Inflammatory macrophage treated with lipopolysaccharide for 1 hour (primary cell): Measurements from ENCODE around the gene GCSH.
"Not testable (repeated sequence)": the region's sequence is repeated elsewhere in the genome, so short reads cannot be mapped to it uniquely, and the experiment has no call there.

Experiments used
- DNase-seq, 2 donors: peaks; one replicate each; pipeline ENCODE4 v3.0.0-alpha.2; 2020 to 2022

GCSH gene

DNA sequence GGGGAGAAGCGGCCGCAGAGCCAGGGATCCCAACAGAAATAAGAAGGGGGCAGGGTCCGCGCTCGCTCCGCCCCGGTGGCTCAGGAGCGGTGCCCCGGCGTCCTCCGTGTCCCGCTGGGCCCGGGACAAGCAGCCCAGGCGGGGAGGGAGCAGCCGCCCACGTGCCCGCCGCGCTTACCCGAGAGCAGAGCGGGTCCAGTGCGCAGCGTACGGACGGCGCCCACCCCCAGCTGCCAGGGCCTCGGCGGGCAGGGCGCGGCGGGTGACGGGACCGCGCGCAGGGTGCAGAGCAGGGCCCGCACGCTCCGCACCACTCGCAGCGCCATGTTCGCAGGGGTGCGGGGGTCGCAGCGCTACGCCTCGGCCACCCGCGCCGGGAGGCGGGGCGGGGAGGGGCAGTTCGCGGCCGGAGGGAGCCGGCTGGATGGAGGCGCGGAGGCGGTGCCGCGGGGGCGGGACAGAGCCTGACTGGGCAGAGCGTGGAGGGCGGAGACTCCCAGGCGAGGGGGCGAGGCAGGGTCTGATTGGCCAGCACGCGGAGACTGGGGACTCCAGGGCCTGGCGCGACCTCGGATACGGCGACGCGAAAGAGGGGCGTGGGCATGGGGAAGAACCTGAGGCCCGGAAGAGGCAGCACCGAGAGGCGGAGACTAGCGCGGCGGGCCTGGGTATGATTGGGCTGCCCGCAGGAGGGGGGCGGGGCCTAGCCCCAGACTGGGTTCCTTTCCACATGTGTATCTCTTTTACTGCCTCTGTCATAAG is at the start of gene GCSH:
TSS of gene GCSH (minus strand) at position 443 of the 762 bp plus-strand sequence. CDS start at position 326, 117 bp downstream.
- peak; percentile 97 to 98 for DNase-seq

DNA sequence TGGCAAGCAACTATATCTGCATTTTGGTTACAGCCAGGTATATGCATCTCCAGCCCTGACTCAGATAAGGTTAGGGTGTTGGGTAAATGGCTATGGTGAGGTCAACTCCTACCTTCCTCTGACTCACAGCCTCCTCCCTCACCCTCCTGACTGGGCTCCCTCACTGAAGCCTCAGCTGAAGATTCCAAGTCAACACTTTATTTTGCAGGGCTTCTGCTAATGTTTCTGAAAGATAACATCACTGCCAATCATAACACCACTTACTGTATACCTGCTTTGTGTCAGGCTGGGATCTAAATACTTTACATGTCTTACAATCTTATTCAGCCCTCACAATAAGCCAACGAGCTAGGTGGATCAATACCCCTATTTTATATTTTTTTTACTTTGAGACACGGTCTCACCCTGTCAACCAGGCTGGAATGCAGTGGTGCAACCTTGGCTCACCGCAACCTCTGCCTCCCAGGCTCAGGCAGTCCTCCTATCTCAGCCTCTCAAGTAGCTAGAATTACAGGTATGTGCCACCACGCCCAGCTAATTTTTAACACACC is 47.8 kb upstream of the GCSH start:
- no peak for DNase-seq

DNA sequence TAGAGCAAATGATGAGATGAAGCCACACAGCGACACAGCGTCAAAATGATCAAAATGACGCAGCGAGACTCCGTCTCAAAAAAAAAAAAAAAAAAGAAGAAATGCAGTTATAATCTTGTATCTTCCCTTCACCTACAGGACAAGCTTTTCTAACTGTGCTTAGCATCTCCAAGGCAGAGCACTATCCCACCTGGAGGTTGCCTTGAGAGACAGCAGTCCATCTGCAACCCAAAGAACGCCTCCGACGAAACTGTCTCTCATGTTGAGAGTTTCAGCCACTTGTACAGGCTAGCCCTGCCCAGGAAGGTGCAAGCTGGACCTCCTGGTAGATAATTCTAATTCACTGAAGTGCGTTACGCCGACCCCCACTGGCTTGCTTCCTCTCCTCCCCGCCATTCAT is 46.7 kb upstream of the GCSH start:
- no peak for DNase-seq

DNA sequence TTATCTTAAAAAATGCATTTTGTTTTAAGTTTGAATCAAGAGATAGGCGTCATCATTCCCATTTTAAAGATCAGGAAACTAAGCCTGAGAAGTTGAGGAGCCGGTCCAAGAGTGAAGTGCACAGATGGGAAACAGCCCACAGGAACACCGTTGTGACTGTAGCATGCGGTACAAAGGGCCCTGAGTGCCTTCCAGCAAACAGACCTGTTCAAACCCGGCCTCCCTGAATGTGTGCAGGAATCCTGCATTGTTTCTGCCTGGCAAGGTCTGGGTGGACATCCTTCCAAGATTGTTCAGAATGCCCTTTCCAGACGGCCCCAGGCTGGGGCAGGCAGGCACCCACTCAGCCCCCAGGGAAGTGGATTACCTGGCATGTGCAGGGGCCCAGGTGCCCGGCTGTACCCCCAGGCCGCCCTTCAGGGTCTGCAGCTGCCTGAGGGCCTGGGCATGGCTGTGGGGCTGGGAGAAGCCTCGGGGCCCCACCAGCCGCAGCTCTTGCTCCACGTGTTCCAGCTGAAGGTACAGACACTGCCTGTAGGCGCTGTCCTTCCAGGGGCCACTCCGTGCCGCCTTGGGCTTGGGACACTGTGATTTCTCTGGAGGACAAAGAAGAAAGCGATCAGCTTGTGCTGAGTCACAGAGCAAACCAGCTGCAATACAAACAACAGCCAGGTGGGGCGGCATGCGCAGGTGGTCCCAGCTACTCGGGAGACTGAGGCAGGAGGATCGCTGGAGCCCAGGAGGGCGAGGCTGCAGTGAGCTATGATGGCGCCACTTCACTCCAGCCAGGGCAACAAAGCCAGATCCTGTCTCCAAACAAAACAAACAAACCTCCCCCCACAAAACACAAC is 45.0 kb upstream of the GCSH start:
- DNase-seq, result no peak

DNA sequence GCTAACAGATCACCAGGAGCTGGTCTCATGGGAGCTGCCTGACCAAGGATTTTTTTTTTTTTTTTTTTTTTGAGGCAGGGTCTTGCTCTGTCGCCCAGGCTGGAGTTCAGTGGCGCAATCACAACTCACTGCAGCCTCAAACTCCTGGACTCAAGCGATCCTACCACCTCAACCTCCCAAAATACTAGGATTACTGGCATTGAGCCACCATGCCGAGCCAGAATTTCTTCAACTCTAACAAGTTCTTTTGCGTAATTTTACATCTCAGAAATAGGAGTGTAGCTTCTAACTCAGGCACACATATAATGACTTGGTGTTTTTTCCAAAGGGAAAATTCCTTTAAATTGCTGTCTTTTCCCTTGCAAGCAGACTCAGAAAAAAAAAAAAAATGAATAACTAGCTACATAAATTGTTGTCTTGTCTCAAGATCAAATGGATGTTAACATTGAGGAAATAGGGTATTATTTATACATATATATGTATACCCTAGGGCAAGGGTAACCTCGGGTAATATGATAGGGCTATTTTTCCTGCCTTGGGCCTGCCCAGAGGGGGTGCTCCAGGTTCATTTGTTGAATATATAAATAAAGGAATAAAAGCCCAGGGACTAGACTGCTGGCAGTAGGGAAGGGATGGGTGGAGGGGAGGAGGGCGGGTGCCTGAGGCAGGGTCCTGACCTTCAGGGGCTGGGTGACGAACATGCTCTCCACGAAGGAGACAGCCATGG is 42.8 kb upstream of the GCSH start:
- no peak for DNase-seq

DNA sequence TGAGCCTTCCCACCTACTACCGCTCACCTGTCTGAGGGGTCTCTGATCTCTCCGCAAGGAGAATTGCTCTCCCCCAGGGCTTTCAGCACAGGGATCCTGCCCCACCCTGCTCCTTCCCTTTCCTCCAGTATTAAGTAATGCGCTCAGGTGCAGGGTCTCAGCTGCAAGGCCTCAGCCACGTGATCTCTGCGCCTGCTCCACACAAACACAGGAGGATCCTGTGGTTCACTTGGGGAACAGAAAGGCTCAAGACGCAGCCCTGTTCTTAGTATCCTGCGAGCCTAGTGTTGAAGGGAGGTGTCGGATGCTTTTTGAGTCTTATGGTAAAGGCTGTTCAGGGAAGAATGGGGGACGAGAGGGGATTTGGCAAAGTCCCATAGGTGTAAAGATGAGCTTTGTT is 41.6 kb upstream of the GCSH start:
- no peak for DNase-seq

DNA sequence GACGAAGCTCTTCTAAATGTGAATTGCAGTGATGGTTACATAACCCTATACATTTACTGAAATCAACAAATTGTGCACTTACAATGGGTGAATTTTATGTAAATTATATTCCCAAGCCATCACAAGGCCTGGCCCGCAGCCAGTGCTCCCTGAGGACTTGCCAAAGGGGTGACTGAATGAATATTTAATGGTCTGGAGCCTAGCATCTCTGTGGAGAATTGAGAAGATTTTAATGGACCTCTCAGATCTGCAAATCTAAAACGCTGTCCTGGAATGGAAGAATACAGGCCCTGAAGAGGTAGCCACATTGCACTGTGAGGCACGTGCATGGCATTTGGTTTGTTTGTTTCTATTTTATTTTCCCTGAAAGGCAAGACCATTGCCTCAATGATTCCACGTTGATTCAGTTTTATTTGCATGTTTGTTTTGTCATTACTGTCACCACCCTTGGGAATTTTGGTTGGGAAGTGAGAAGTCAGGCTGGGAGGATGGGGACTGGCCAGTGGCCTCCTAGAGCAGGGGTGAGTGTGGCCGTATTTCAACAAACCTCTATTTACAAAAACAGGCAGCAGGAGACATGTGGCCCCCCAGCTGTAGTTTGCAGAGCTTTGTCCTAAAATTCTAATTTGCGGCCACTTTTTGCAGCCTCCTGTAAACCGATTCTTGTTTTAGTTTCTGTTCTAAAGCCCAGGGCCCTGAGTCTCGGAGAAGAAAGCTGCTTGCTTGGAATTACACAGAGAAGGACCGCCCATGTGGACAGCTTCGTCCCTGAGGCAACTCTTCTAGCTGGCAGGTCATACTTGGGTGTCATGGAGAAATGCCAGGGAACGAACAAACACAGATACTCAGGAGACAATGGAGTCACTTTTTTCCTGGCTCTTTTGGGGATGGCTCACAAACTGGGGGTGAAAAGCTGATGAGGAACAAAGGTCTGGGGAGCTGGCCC is 40.5 kb upstream of the GCSH start:
- DNase-seq, result no peak

DNA sequence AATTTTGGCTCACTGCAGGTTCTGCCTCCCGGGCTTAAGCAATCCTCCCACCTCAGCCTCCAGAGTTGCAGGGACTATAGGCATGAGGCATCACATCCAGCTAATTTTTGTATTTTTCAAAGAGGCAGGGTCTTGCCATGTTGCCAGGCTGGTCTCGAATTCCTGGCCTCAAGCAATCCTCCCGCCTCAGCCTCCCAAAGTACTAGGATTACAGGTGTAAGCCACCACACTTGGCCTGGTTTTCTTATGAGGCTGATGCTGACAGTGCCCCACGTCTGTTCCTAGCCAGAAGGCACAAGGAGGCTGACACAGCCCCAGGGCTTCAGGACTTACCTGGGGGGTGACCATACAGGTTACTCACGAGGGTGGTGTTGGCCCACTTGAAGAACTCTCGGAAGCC is 33.9 kb upstream of the GCSH start:
- DNase-seq, result no peak

DNA sequence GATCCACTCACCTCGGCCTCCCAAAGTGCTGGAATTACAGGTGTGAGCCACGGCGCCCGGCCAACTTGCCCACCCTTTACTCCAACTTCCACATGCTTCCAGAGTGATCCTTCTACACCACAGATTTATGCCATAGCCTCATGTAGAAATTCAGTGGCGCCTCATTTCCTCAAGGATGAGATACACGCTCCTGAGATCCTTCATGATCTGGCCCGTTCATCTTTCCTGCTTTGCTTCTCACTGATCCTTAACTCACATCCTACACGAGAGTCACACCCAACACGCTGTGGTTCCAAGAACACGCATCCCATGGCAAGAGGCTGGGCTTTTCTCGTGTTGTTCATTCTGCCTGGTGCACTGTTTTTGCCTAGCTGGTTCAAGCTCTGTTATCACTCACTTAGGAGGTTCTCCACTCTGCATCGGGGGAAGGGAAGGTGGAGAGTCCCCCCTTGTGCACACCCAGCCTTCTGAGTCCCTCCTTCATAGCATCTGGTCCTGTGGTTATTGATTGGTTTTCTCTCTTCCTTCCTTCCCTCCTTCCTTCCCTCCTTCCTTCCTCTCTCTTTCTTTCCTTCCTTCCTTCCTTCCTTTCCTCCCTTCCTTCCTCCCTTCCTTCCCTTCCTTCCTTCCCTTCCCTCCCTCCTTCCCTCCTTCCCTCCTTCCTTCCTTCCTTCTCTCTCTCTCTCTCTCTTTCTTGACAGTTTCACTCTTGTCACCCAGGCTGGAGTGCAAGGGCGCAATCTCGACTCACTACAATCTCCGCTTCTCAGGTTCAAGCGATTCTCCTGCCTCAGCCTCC is 32.7 kb upstream of the GCSH start:
- no peak for DNase-seq

DNA sequence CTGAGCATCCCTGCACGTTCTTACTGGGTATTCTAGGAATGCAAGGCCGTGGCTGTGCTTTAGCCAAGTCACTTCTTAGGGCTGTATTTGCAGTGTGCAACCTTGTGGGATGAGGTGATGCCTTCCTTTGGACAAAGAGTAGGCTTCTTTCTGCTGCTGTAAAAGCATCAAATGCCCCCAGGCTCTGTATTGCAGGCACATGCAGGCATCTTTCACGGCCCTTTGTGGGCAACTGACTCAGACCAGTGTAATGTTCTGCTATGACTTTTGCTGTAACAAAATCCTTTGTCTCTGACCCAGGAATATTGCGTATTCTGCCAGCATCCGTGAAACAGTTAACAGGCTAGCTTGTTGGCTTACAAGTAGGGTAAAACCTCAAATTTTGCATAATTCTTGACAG is 30.9 kb upstream of the GCSH start:
- no peak for DNase-seq

DNA sequence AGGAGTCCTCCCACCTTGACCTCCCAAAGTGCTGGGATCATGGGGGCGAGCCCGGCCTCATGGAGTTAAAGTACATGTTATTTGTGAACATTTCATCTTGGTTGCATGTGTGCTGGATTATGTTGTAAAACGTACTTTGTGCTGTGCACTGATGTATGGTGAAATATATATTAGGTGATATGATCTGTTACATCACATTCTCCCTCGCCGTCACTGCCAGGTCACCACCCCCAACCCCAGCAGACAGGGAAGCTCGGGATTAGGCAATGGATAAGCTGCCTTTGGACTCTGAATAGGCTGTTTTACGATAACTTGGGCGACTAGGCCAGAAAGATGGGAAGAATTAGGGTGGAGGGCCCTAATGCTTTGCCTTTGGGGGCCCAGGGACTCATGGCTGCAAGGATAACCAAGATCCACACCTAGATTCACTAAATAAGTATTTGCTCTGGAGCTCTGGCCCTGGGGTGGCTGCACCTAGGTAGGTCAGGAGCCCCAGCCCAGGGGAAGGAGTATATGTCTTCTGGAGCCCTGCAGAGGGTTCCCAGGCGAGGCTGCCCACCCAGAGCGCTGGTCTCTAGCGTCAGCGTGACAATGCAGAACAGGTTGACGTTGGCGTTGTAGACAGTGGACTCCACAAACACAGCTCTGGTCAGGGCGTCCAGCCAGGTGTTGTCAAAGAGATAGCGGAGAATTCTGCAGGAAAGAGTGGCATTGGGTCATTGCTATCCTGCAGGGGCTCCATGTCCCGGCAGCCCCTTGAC is 27.1 kb upstream of the GCSH start:
- DNase-seq, result no peak

DNA sequence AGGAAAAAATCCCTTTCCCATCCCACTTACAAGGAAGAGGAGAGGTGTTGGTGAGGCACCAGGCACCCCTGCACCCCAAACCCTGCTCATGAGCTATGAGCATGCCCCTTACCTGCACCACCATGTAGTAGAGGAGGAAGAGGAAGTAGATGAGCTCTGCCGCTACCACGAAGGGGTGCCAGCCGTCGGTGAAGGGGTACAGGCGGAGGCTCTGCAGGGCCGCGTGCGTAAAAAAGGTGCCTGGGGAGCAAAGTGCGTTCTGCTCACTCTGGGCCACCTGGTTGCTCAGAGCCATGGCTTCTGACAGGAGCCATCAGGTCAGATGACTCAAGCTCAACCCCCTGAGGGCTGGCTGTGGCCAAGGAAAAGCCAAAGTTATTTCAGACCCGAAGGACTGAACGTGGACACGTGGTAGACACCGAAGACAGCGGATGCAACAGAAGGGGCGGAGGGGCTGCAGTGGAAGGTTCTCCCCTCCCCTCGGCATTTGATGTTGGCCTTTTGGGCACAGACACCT is 25.3 kb upstream of the GCSH start:
- no peak for DNase-seq

DNA sequence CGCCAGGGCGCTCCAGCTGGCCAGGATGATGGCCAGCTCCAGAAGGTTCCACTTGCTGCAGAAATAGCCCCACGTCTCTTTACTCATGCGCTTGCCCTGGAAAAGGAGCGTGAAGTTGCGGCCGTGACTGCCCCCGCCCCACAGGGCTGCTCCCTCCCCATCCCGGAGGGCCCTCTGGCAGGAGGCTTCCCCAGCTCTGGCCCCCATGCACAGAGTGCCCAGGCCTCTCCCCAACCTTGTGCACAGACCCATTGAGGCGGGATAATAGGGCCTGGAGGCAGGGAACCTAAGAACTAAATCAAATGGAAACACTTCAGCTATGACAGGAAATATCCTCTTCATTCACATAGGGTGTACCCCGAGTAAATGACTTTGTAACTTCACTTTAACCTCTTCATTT is 21.2 kb upstream of the GCSH start:
- DNase-seq, result no peak

DNA sequence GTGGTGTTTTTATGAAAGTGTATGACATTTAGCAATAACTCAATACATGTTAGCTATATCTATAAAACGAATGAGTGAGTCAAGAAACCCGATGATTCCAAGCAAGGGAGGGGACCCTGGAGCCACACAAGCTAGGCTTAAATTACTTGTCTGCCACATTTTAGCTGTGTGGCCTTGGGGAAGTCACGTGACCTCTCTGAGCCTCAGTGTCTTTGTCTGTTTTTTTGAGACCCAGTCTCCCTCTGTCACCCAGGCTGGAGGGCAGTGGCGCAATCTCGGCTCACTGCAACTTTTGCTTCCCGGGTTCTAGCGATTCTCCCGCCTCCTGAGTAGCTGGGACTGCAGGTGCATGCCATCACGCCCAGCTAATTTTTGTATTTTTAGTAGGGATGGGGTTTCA is 20.1 kb upstream of the GCSH start:
- no peak for DNase-seq

DNA sequence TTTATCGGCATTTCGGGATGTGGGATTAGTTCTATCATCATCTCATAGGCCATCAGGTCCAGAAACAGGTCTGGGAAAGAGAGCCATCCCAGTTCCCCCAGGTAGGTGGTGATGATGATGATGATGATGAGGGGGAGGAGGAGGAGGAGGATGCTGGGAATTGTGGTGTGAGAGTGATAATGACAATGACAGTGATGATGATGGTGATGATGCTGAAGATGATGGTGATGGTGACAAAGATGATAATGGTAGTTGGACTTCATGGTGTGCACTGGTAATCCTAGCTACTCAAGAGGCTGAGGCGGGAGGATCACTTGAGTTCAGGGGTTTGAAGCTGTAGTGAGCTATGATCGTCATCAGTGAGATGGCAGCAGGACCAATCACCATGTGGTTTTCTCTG is 16.3 kb upstream of the GCSH start:
- DNase-seq, result no peak

DNA sequence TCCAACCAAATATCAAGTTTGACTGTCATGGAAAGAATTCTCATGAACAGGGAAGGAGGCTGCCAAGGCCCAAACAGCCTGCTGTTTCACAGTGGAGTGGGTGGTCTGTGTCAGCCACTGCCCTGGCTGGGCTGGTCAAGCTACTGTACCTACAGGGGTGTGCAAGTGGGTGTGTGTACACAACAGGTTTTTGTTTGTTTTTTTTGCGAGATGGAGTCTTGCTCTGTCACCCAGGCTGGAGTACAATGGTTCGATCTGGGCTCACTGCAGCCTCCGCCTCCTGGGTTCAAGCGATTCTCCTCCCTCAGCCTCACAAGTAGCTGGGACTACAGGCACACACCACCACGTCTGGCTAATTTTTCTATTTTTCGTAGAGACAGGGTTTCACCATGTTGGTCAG is 13.1 kb upstream of the GCSH start:
- not testable (repeated sequence) for DNase-seq

DNA sequence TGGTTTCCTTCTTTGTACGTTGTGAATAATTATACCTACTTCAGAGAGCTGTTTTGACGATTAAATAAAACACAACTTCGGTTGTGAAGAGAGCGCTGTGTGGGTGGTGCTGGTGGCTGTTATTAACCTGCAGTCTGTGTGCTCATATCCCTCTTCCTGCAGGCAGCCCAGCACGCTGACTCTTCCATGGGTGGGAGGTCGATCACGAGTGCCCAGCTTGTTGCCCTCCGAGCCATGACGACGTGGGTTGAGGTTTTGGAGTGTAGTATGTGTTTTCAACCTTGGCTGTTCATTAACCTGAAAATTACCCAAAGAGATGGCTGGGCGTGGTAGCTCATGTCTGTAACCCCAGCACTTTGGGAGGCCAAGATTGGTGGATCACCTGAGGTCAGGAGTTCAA is 11.3 kb upstream of the GCSH start:
- no peak for DNase-seq

DNA sequence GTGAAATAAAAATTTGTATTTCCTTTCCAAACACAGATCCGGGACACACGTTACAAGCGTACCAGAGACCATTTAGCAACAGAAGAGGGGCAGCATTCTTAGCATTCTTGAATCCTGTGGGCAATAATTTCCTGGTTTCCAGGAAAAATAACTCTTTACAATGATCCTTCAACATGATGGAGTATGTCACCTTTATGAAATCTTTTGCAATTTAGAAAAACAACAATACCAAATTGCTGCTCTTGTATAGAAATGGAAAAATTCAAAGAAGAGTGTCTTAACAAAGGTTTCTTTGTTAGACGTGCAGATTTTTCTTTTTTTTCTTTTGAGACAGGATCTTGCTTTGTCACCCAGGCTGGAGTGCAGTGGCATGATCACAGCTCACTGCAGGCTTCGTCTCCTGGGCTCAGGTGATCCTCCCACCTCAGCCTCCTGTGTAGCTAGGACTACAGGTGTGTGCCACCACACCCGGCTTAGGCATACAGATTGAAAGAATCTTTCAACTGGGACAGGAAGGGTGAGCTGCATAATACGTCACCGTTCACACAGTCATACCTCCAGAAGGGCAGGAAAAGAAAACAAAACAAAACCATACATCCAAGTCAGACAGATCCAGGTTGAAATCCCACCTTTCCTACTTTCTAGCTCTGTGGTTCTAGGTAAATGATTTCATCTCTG is 10.8 kb upstream of the GCSH start:
- no peak for DNase-seq

DNA sequence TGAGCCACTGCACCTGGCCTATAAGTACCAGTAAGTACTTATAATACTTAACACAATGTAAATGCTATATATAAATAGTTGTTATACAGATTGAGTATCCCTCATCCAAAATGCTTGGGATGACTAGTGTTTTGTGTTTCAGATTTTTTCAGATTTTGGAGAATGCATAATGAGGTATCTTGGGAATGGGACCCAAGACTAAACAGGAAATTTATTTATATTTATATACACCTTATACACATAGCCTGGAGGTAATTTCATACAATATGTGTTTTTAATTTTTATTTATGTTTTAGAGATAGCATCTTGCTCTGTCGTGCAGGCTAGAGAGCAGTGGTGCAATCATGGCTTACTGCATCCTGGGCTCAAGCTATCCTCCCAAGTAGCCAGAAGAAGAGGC is 9.8 kb upstream of the GCSH start:
- DNase-seq, result no peak

DNA sequence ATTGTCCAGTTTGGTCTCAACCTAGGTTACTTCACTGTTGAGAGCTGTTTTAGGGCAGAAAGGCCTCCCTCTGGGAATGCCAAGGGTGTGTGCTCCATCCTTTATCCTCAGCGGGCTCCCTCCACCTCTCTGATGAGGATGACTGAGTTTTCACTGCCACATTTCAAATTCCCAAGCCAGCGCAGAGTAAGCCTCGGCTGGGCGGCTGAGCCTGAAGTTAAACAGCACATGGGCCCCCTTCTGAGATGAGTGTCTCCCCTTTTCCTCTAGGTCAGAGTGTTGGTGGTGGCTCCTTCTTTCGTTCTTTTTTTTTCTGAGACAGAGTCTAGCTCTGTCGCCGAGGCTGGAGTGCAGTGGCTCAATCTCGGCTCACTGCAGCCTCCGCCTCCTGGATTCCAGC is 5.5 kb upstream of the GCSH start:
- no peak for DNase-seq
